ENCODE results near the gene RAB40C.

GRCh38 chr16:634996-635395 lies 45.1 kb downstream of the RAB40C start:
- TF ChIP-seq CTCF (IDR thresholded peaks at IDR 0.05; ENCODE audit: low read depth, low read length) (no peak), EZH2phosphoT487 (IDR thresholded peaks at IDR 0.05; ENCODE audit: low read depth) (no peak)
